HG02571 (cell line): ENCODE measurements around the gene PLEK.
"Not testable (repeated sequence)": the region's sequence is repeated elsewhere in the genome, so short reads cannot be mapped to it uniquely, and the experiment has no call there.

Source experiments
- ATAC-seq: cut with Tn5 transposase; IDR thresholded peaks from one replicate; pipeline ENCODE4 v1.9.1; 2021; ENCODE audit warnings: mild to moderate bottlenecking, moderate library complexity; ENCODE audit not compliant: unreplicated experiment

PLEK gene

DNA sequence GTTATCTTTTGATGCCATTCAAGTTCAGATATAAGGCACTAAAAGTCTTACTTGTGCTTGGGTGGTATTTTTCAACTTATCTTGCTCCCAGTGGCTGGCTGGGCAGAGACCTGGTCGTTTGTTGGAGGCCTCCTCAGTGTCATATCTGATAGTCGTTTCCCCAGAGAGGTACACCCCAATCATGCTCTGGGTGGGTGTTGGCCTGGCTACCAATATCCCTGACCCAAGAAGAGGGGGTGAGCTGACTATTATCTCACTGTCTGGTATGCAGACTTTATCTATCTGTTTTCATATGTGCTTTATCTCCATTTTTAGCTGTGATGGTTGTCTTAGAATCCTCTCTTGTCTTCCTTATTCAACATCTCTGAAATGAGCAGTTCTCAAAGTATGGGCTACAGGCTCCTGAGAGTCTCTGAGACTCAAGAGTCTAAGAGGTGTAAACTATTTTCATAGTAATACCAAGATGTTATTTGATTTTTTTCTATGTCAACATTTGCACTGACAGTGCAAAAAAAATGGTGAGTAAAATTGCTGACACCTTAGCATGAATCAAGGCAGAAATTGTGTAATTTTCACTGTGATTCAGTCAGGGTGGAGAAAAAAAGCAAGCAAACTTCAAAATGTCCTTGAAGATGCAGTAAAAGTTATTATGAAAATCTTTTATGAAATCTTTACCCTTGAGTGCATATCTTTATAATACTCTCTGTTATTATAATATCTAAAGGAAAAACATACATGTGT lies 12.3 kb upstream of the PLEK start:
- no peak for ATAC-seq

DNA sequence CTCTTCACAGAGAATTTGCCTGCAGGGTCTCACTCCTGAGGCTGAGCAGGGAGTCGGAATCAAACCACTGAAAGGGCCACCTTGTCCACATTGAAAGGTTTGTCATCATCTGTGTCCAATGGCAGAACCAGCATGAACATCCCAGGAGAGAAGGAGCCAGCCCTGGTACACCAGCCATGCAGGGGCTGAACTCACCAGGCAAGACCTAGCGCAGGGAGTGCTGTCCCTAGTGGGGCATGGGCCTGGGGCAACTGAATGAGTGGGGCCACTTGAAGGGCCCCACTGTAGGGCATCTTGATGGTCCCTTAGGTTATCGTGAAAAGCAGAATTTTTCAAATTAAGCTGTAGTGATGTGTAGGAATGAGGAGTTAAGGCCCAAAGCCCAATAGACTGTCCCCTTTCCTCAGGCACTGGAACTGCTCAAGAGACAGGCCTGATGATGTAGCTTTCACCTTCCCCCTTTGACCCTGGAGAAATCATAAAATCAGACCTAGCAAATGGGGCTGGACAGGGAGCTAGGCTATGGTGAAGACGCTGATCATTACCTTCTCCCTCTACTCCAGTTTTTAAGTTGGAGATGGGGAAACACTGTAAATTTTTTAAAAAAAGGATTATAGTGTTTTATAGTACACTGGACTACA lies 8.4 kb upstream of the PLEK start:
- no peak for ATAC-seq

DNA sequence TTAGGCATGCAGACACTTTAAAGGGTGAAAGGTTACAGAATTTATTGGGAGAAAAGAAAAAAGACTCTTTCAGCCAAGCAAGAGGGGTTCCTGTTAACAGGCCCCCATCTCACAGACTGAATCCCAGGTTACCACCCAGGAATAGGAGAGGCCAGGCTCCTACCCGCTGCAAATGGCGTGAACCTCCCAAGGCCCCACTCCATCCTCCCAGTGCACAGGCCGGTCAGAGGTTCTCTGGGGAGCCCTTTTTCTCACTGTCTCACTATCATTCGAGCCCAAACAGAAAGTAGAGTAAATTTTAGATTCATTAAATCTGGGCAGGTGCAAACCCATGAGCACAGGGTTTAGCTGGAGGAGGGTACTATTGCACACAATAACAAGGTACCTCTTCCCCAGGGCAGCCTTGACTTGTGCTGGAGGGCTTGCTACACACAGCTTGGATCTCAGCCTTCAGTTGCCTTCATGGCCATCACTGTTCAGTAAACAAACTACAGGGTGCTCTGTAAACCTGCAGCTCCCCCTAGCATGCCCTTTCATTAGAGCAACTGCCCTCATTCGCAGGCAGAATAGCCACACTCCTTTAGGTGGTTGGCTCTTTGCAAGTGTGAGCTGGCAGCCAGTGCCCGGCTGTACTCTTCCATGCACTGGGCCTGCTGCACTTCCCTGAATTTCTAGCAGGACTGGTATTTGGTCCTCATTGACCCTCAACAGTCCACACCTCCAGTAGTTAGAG lies 7.3 kb upstream of the PLEK start:
- ATAC-seq: peak; percentile 52

DNA sequence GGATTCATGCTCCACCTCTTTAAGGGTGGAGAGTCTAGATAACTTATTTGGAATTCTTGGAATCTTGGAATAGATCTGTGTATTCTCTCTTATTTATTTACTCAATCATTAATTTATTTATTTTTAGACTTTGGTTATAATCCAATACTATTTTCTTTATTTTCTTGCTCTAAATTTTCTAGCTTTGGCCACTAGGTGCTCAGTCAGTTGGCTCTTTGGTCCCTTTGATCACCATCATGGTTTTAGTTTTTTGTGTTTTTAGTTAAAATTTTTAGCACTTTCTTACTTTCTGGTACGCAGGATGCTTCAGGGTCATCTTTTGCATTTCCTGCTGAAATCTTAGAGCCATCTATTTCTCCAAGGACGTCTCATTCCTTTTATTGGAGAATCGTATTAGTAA lies 5.2 kb upstream of the PLEK start:
- ATAC-seq: no peak

DNA sequence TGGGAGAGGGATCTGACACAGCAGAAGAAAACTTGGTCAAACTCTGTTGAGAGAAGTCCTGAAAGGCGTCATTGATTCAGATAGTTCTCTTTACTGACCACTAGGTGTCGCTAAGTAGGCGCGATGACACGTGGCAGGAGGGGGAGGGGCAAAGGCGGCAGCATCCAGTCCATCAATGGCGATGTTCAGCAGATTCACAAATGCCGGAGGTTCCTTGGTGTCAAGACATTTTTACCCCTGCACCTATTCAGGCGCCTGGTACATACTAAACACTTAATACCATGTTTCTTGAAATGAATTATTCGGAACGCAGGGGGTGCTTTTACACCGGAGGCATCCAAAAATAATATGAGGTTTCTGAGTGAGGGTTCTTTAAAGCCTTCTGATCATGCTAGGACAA lies 3.0 kb upstream of the PLEK start:
- ATAC-seq: no peak

DNA sequence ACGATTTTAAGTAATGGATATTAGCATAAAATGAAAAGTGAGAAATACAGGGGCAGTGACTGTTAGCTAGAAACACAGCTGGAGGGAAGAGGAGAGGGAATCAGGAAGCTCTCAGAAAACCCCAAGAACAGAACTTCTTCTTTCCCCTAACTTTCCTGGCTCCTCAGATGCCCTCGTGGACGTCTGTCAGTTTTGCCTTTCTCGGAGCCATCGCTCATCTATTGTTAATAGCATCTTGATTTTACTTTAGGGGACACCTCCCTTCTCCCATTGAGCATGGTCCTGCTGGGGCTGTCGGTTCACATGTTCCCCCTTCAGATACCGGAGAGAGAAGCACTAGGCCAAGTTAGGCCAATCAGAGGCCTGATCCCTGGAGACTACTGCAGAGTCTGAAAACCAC lies 2.3 kb upstream of the PLEK start:
- ATAC-seq: no peak

DNA sequence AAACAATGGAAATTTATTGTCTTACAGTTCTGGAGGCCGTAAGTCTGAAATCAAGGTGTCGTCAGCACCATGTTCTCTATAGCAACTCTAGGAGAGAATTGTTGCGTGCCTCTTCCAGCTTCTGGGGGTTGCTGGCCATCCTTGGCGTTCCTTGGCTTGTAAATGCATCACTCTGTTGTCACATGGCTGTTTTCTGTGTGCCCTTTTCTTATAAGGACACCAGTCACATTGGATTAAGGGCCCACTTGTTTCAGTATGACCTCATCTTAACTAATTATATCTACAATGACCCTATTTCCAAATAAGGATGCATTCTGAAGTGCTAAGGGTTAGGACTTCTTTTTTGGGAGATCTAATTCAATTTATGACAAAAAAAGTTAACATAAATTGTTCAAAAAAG lies 1.4 kb upstream of the PLEK start:
- ATAC-seq: no peak

DNA sequence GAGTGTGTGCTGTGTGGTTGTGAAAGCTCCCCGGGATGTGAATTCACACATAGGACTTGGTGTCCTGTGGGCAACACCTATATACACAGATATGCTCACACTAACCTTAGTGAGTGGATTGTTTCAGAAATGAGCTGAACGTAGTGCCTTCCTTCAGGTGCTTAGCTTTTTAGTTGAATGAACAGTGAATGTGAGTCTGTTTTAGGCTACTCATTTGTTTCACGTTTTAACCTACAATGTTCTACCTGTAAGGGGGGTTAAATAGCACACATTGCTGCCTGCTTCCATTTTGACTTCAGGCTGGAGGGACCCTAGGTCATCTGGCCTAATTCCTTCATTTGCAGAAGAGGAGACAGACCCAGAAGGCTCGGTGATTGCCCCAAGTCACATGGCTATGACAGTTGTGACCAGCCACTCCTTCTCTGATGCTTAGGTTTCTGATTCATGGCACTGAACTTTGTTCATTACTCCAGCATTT lies 1.0 kb downstream of the PLEK start:
- peak; percentile 47 for ATAC-seq

DNA sequence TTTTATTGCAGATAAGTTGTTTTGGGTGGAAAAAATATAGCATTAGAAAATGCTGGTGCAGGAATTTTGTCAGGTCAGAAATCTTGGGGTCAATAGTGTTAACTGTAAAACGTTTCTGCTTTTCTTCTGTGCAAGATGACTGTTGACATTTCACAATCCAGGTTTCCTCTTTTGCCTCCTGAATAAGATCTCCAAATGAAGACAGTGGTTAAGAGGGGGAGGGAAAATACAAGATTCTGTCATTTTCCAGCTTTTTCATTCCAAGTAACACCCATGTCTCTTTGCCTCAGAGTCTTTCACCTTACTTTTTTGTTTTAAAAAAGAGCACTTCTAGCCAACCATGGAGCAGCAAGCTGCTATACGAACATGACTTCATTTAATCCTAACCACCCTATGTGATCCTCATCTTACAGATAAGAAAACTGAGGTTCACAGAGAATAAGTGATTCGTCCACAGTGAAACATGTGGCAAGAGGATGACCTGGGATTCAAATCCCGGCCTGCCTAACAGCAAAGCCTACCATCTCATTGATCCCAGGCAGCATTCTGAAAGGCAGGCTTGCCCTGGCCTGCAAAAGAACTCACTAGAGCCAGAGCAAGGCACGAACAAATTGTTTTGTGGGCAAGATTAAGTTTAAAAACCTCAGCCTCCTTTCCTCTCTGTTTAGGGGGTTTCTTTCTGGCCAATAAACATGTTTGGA lies 3.0 kb downstream of the PLEK start:
- ATAC-seq: no peak

DNA sequence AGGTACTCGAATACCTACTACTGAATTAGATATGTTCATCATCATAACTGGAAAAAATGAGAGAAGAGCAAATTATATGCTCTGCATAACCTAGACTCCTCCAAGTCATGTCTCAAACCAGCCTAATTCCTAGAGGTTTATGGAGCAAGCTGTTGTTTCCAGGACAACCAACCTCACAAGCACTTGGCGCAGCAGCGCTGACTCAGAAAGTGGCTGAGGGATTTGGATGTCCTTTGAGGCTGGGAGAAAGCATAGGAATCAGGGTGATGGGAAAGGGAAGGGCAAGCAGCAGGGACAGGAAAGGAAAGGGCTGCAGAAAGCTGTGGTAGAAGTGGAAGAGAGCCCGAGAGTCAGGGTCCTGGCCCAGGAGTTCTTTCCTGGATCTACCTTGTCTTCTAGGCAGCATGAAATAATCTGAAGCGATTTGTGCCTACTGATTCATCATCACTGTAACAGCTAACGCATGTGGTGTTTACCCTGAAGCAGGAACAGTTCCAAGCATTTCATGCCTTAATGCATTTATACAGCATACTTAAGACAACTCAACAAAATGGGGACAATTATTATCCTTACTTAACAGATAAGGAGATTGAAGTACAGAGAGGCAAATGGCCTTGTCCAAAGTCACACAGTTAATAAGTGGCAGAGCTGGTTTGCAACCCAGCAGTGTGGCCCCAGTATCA lies 3.7 kb downstream of the PLEK start:
- no peak for ATAC-seq

DNA sequence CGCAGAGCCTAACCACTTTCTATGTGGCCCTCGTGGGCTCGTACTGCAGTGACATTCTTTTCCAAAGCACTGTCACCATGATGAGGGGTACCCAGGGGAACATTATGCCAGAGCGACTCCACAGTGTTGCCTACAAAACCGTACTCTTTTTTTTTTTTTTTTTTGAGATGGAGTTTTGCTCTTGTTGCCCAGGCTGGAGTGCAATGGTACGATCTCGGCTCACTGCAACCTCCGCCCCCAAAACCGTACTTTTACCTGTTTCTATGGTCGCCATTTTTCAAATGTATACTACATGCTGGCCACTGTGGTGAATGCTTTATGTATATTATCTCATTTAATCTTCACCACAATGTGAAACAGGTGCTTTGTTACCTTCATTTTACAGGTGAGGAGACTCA lies 4.3 kb downstream of the PLEK start:
- no peak for ATAC-seq

DNA sequence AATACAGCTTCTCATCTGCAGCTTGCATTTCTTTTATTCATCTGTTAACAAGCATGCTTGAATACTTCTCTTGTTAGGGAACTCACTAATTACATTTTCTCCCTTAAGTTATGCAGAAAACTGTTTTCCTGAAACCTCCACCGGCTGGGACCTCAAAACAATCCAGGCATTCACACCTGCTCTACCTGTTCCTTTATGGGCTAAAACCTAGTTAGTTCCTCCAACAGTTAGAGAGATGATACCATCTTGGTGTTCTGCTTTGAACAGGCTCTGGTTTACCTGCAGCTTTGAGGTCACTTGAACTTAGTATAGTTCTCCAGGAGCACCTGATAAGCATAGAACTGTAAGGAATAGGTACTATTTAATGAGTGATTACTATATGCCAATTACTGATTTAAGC lies 6.1 kb downstream of the PLEK start:
- no peak for ATAC-seq

DNA sequence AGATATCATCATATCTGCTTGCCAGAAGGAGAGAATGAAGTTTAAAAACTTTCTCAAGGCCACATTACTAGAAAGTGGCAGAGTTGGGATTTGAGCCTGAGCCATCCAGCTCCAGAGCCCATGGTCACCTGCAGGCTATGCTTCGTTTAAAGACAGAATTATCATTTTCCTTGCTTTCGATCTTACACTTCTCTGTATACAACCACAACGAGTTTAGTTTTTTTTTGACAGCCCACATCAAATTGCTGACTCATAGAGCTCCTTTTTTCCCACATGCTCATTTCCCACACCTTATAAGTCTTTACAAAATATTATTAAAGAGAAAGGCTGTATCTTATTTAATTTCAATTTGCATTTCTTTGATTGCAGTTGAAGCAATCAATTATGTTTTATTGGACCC lies 6.5 kb downstream of the PLEK start:
- ATAC-seq: no peak

DNA sequence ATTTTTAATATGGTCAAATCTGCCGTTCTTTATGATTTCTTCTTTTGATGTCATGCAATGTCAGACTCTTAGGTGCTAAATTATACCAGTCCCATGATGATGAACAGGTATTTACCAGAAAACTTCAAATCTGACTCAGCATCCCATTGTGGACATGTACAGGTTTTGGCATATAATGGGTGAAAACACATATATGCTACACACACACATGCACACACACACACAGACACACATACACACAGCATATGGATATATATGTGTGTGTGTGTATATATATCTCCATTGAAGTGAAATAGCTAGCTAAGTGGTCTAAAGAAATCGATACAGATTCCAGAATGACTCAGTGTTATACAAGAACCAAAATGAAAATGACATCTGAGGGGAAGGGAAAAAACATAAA lies 7.4 kb downstream of the PLEK start:
- no peak for ATAC-seq

DNA sequence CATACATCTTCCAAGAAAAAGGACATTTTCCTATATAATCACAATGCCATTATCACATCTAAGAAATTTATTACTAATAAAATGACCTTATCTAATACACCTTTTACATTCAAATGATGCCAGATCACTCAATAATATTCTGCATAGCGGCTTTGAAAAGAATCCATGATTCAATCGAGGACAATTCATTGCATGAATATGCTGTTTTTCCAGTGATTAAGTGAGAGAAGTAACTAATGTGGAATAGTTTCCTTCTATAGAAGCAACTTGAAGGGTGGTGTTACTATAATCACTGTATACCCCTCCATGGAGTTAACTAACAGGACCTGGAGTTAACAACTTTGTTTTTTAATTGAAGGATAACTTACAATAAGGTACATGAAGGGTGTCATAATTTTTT lies 9.1 kb downstream of the PLEK start:
- ATAC-seq: no peak

DNA sequence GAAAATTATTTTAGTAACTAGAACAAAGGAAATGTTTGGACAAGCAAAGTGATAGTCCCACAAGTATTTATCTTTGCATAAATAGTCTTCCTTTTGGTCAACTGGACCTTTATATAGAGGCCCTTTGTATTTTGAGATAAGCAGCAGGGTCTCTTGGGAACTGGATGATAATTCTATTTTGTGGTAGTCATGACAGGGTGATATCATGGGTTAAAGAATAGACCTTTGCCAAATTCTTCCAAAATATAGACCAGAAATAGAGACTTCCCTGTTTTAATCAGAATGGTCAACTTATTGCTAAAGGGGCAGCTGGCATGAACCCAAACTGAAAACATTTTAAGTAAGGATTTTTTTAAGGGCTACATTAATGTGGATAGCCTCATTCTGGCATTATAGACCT lies 10.5 kb downstream of the PLEK start:
- no peak for ATAC-seq

DNA sequence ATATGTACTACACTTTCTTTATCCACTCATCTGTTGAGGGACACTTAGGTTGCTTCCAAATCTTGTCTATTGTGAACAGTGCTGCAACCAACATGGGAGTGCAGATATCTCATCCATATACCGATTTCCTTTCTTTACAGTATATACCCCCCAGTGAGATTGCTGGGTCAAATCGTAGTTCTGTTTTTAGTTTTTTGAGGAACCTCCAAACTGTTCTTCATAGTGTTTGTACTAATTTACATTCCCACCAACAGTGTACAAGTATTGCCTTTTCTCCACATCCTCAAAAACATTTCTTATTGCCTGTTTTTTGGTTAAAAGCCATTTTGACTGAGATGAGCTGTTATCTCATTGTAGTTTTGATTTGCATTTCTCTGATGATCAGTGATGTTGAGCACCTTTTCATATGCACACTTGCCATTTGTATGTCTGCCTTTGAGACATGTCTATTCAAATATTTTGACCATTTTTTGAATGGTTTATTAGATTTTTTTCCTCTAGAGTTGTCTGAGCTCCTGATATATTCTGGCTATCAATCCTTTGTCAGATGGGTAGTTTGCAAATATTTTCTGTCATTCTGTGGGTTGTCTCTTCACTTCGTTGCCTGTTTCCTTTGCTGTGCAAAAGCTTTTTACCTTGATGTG lies 12.2 kb downstream of the PLEK start:
- no peak for ATAC-seq

DNA sequence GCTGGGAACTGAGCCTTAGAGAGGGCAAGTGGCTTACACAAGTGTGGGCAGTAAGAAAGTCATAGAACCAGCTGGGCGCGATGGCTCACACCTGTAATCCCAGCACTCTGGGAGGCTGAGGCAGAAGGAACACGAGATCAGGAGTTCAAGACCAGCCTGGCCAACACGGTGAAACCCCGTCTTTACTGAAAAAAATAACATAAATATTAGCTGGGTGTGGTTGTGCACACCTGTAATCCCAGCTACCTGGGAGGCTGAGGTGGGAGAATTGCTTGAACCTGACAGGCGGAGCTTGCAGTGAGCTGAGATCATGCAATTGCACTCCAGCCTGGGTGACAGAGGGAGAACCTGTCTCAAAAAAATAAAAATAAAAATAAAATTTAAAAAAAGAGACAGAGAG lies 13.7 kb downstream of the PLEK start:
- not testable (repeated sequence) for ATAC-seq

DNA sequence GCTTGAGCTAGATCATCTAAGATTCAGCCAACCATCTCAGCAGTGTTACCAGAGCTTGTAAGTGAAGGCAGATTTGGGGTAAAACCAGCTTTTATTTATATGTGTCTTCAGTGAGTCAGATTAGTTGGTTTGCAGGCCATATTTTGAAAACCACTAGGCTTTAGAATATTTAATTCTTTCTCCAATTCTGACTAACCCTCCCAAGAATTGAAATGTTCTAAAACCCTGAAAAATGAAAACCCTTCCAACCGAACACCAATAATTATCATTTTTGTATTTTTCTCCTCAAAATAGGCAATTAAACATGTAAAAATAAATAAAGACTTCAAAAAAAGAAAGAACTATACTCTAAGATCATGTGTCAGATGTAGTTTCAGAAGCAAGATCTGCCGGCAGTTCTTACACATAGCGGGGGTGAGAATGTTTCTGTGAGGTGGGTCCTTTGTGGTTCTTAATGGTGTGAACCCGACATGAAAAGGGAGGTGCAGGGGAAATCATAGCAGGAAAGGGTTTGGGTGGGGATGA lies 14.2 kb downstream of the PLEK start:
- no peak for ATAC-seq

DNA sequence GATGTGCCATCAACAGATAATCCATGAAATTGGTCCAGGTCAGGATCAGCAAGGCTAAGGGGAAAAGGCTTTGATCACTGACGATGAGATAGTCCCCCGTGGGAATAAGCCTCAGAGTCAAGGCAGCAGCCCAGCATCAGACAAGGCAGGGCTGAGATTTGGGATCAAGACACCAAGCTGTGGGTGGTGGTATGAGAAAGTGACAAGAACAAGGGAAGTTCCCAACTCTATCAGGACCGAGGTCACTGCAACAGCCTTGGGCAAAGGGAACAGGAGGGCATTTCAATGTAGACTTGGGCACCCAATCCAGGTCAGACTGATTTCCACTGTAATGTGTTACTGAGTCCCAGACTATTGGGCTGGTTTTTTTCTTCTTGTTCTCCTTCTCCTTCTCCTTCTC lies 18.7 kb downstream of the PLEK start:
- no peak for ATAC-seq
